Measurements from ENCODE around the gene SP4. TPM values are rescaled to one million over a fixed set of nuclear protein-coding genes. Genes with fewer than 3 reads are reported as not detected.
"Not testable (repeated sequence)": the region's sequence is repeated elsewhere in the genome, so short reads cannot be mapped to it uniquely, and the experiment has no call there.

SP4 gene
- total RNA-seq, 1 donor from 2014 or later: 76.6 TPM

GRCh38 chr7:21532485-21532884 is 104.6 kb downstream of the SP4 start:
- DNase-seq: not testable (repeated sequence)

GRCh38 chr7:21533646-21534045 is 105.8 kb downstream of the SP4 start:
- DNase-seq: not testable (repeated sequence)

GRCh38 chr7:21536445-21537118 is 108.7 kb downstream of the SP4 start:
- DNase-seq: not testable (repeated sequence)

GRCh38 chr7:21538936-21539495 is 111.1 kb downstream of the SP4 start:
- DNase-seq: no peak

GRCh38 chr7:21542891-21543527 is 115.1 kb downstream of the SP4 start, which contains the start of gene DNAH11:
Gene DNAH11 (plus strand): TSS chr7:21543039. CDS start chr7:21543246, 207 bp downstream.
- DNase-seq: no peak

GRCh38 chr7:21543528-21544302 is 115.8 kb downstream of the SP4 start:
- no peak for DNase-seq

GRCh38 chr7:21544303-21544656 is 116.4 kb downstream of the SP4 start:
- no peak for DNase-seq

- DNase-seq: no peak
These were observed 116.8 kb downstream of the SP4 start for GRCh38 chr7:21544715-21545114.

- no peak for DNase-seq
These were observed 119.6 kb downstream of the SP4 start for GRCh38 chr7:21547501-21547900.

GRCh38 chr7:21548491-21548890 is 120.6 kb downstream of the SP4 start:
- DNase-seq: no peak

- DNase-seq: no peak
These were observed 122.2 kb downstream of the SP4 start for GRCh38 chr7:21550076-21550475.

GRCh38 chr7:21550821-21551531 is 123.1 kb downstream of the SP4 start:
- no peak for DNase-seq

GRCh38 chr7:21562385-21562784 is 134.5 kb downstream of the SP4 start:
- DNase-seq: no peak

Small RNA genes within 50 kb of the gene (small RNA-seq; reads per million reads assigned to genes)
- not detected for gene MIR1183
- not detected for gene RNU1-15P

Other genes with a start within 250 kb of the SP4 start
- gene DNAH11, start 115.0 kb downstream of the SP4 start, total RNA-seq: 1.1 TPM